Measurements from ENCODE around the gene SLC38A10. TPM values are rescaled to one million over a fixed set of nuclear protein-coding genes. Genes with fewer than 3 reads are reported as not detected.

Gene SLC38A10
- total and polyA plus RNA-seq, 2 of the 4 experiments (the other 2 are of a cell fraction) = 12.7 to 46.7 TPM

- no peak overlapping the region for H3K4me2 ChIP-seq (ENCODE audit: low read depth, low read length)
- no peak overlapping the region for H3K4ac ChIP-seq (ENCODE audit: low read depth, low read length)
- H4K20me1 ChIP-seq (ENCODE audit: insufficient read depth, low read length) = peaks cover 22% of the 10 kb centered on the region
- no peaks in the 10 kb centered on the region for H3K9me3 ChIP-seq (ENCODE audit: control insufficient read depth, insufficient read depth, low read length)
- H3K4me3 ChIP-seq (ENCODE audit: insufficient read depth, low read depth, low read length) = no peak overlapping the region
- 89% methylated on average over 8 of the region's 16 CpGs; no CpG with 5 or more reads in 1 of the 2 experiments for WGBS, 2 experiments (ENCODE audit: extremely low coverage in 2 of 2, insufficient read length in 1 of 2)
- peaks cover 9 to 64% of the 10 kb centered on the region in 2 experiments for H3K79me1 ChIP-seq (ENCODE audit: low read depth in 1 of 2, low read length in 2 of 2)
- no peak overlapping the region for H2BK120ac ChIP-seq (ENCODE audit: low read depth, low read length)
- no peak overlapping the region for H4K91ac ChIP-seq (ENCODE audit: insufficient read depth, low read depth, low read length)
- ChIA-PET CTCF (no interaction called here), POLR2A (ENCODE audit: unreplicated experiment) (no interaction called here)
- dilution Hi-C loops (cut with HindIII; ENCODE audit: low sequenced_read_pairs, unreplicated experiment) = no loop called here
- no peak overlapping the region for H2BK15ac ChIP-seq (ENCODE audit: low read depth, low read length)
- no peak overlapping the region for H2AFZ ChIP-seq (replicated peaks; ENCODE audit: low read length, poor library complexity)
- H2AK9ac ChIP-seq (replicated peaks; ENCODE audit: low read depth, low read length, poor library complexity) = no peak overlapping the region
- H3K14ac ChIP-seq (replicated peaks; ENCODE audit: low read depth, low read length) = no peak overlapping the region
- no peak overlapping the region for H3K9ac ChIP-seq (ENCODE audit: low read depth, low read length)
- peaks cover 4% of the 10 kb centered on the region; the same call in 1 of the 2 replicates for H3K4me1 ChIP-seq (ENCODE audit: control insufficient read depth, insufficient read depth, low read length)
- no peaks in the 10 kb centered on the region for H3K27me3 ChIP-seq (ENCODE audit: control insufficient read depth, insufficient read depth, low read length)
- no peak overlapping the region for H2BK20ac ChIP-seq (ENCODE audit: low read depth, low read length)
- ATAC-seq (ENCODE audit: low read depth) (no peak), DNase-seq (no peak)
- peaks cover 45% of the 10 kb centered on the region for H3K36me3 ChIP-seq (ENCODE audit: control insufficient read depth, insufficient read depth, low read length)
- no peak overlapping the region for H3K23ac ChIP-seq (ENCODE audit: low read depth, low read length)
- H2BK5ac ChIP-seq (ENCODE audit: low read depth, low read length, poor library complexity, severe bottlenecking) = no peak overlapping the region
- no peak overlapping the region for H2AK5ac ChIP-seq (ENCODE audit: low read depth, low read length)
- H4K5ac ChIP-seq (ENCODE audit: low read depth, low read length) = no peak overlapping the region
- TF ChIP-seq RCOR1 (IDR thresholded peaks at IDR 0.05; ENCODE audit: insufficient replicate concordance, low read length) = no peak
- TF ChIP-seq MAFK (IDR thresholded peaks at IDR 0.05; ENCODE audit: low read depth, low read length) = no peak
- no peak for TF ChIP-seq FOS (IDR thresholded peaks at IDR 0.05; ENCODE audit: low read depth, low read length)
- TF ChIP-seq CTCF (conservative IDR thresholded peaks at IDR 0.05; ENCODE audit: low read depth, low read length) = no peak
- TF ChIP-seq USF2 (IDR thresholded peaks at IDR 0.05; ENCODE audit: low read depth, low read length) = no peak
- no peak for TF ChIP-seq ELK1 (IDR thresholded peaks at IDR 0.05; ENCODE audit: borderline replicate concordance, low read depth, low read length)
- no peak for TF ChIP-seq MXI1 (IDR thresholded peaks at IDR 0.05; ENCODE audit: borderline replicate concordance, low read depth, low read length)
- no peak for TF ChIP-seq POLR2A (IDR thresholded peaks at IDR 0.05; ENCODE audit: low read depth, low read length)
- TF ChIP-seq RFX5 (IDR thresholded peaks at IDR 0.05; ENCODE audit: low read depth, low read length) = no peak
- no peak for TF ChIP-seq CHD1 (IDR thresholded peaks at IDR 0.05; ENCODE audit: low read depth, low read length)
- no peak for TF ChIP-seq MAZ (IDR thresholded peaks at IDR 0.05; ENCODE audit: borderline replicate concordance, low read depth, low read length)
- no peaks in the 10 kb centered on the region for H3K9me1 ChIP-seq (ENCODE audit: insufficient read depth, low read length)
- intact Hi-C loops (cut with micrococcal nuclease) = no loop called here
- in situ Hi-C loops (cut with MboI; ENCODE audit: low sequenced_read_pairs) = no loop called here
- H3K27ac ChIP-seq (ENCODE audit: insufficient read depth, low read length) = no peak overlapping the region
- no TSS peak for BruUV-seq (replicated peaks)
- no peak overlapping the region for H3K18ac ChIP-seq (ENCODE audit: low read depth, low read length)
- no peak overlapping the region for H4K8ac ChIP-seq (ENCODE audit: low read depth in 2 of 2, low read length in 2 of 2)
- no peak overlapping the region for H3K56ac ChIP-seq (ENCODE audit: extremely low read depth, insufficient read depth, low read length)
Observed at GRCh38 chr17:81282876-81283275, 12.2 kb downstream of the SLC38A10 start.

Measured in IMR-90 (cell line).